22Rv1 (cell line): ENCODE measurements around the gene SLFN12.
"Not testable (repeated sequence)": the region's sequence is repeated elsewhere in the genome, so short reads cannot be mapped to it uniquely, and the experiment has no call there.

Source experiments
- H3K27ac ChIP-seq: fragments of 450-650 bp; 2 replicates; pipeline ENCODE4 v1.5.1; 2017
- ZFX ChIP-seq: fragments of 450-650 bp; IDR thresholded peaks from 2 replicates; pipeline ENCODE4 v1.6.1; 2017; ENCODE audit warnings: antibody characterized with exemption, borderline replicate concordance
- TF ChIP-seq, protein P1 (sequence below): fragments of 450-650 bp; IDR thresholded peaks from 2 replicates; pipeline ENCODE4 v1.5.1; 2017; ENCODE audit warnings: mild to moderate bottlenecking

The SLFN12 gene

DNA sequence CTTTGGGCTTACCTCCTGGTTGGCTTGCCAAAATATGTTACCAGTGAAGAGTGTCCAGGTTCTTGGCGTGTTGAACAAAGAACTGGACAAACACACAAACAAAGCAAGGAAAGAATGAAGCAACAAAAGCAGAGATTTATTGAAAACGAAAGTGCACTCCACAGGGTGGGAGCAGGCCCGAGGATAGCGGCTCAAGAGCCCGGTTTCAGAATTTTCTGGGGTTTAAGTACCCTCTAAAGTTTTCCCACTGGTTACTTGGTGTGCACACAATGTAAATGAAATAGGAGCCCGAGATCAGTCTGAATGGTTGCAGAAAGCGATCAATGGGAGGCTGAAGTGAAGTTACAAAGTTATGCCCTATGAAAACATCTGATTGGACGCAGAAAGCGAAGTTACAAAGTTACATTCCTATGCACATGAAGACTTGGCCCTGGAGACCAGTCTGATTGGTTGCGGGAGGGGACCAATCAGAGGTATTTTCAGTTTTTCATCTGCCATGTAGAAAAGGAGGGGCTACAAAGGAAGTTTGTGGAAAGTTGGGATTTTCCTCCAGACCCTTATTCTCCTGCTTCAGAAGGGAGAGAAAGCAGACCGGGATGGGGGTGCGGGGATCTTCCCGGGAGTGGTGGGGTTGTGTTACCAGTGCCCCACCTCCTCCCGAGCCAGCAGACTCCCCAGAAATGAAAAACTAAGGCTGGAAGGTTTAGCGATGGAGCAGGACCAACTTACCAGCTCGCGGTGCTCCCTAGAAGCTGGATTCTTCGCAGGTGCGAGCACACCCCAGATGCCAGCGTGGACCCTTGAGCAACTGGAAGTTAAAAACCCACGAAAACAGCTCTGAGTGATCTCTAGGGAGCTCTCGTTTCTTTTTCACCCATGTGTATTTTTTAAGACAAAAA lies at the start of gene SLFN12:
SLFN12 (minus strand) TSS at position 325 of the 899 bp plus-strand sequence. CDS start 9,472 bp downstream, outside the sequence.
- TF ChIP-seq, protein P1, sequence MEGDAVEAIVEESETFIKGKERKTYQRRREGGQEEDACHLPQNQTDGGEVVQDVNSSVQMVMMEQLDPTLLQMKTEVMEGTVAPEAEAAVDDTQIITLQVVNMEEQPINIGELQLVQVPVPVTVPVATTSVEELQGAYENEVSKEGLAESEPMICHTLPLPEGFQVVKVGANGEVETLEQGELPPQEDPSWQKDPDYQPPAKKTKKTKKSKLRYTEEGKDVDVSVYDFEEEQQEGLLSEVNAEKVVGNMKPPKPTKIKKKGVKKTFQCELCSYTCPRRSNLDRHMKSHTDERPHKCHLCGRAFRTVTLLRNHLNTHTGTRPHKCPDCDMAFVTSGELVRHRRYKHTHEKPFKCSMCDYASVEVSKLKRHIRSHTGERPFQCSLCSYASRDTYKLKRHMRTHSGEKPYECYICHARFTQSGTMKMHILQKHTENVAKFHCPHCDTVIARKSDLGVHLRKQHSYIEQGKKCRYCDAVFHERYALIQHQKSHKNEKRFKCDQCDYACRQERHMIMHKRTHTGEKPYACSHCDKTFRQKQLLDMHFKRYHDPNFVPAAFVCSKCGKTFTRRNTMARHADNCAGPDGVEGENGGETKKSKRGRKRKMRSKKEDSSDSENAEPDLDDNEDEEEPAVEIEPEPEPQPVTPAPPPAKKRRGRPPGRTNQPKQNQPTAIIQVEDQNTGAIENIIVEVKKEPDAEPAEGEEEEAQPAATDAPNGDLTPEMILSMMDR, result no peak
- no peak within 1 kb of the TSS for H3K27ac ChIP-seq

DNA sequence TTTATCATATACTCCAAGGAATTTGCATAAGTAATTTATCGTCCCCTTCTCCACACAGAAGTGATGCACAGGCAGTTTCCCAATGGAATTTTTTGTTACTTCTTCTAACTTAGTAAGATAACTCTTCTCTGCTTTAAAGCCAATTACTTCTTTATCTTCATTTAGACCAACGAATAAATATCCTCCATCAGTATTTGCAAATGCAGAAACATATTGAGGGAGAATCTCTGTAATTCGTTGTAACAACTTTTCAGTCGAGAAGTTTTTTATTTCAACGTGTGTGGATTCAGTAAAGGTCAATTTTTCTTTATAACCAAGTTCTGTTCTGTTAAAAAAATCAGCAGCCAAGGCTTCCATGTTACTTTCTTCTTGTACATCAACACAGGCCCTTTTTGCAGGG lies 47.0 kb upstream of the SLFN12 start:
- no peak overlapping the region for H3K27ac ChIP-seq

DNA sequence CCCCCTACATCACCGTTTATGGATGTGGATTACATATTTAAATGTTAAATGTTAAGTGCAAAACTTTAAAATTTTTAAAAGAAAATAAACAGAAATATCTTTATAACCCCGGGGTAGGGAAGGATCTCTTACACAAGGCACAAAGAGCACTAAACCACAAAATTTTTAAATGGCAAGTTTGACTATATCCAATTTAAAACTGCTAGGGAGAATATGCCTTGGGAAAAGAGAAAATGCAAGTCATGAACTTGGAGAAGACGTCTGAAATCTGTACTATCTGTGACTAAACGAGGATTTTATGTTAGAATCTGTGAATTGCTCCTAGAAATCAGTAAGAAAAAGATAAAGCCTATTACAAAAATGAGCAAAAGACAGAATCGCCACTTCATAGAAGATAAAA lies 44.9 kb upstream of the SLFN12 start:
- TF ChIP-seq, protein P1, result no peak
- no peak for TF ChIP-seq ZFX
- no peak overlapping the region for H3K27ac ChIP-seq

More for the DNA sequence above, 47.0 kb upstream of the SLFN12 start:
- TF ChIP-seq, protein P1, result no peak
- TF ChIP-seq ZFX, result no peak

DNA sequence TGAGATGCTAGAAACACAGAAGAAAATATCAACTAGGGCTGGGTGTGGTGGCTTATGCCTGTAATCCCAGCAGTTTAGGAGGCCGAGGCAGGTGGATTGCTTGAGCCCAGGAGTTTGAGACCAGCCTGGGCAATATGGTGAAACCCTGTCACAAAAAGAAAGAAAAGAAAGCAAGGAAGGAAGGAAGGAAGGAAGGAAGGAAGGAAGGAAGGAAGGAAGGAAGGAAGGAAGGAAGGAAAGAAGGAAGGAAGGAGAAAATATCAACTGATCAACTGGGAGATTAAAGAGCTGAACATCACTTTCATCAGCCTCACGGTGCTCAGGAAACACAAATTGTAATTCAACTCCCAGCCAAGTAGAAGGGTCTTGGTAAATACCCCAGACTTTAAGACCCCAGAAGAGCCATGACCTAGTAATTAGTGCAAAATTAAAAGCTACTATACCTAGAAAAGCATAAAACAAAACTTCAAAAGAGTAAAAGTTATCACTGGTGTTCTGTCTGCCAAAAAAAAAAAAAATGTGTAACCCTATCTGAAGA lies 44.1 kb upstream of the SLFN12 start:
- no peak overlapping the region for H3K27ac ChIP-seq
- no peak for TF ChIP-seq ZFX
- TF ChIP-seq, protein P1, result no peak

DNA sequence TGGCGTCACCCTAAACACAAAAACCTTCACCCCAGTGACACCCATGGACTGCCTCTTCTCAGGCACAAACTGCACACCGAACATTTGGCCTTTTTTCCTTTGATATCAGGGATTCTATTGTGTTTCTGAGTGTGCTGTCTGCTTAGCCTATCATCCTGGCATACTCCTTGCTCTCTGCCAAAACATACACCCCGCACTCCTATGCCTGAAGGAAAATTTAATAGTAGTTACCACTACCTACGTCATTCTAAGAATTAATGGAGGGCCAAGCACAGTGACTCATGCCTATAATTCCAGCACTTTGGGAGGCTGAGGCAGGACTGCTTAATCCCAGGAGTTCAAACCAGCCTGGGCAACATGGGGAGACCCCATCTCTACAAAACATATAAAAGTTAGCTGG lies 36.2 kb upstream of the SLFN12 start:
- H3K27ac ChIP-seq, result no peak overlapping the region
- TF ChIP-seq, protein P1, result no peak
- no peak for TF ChIP-seq ZFX

DNA sequence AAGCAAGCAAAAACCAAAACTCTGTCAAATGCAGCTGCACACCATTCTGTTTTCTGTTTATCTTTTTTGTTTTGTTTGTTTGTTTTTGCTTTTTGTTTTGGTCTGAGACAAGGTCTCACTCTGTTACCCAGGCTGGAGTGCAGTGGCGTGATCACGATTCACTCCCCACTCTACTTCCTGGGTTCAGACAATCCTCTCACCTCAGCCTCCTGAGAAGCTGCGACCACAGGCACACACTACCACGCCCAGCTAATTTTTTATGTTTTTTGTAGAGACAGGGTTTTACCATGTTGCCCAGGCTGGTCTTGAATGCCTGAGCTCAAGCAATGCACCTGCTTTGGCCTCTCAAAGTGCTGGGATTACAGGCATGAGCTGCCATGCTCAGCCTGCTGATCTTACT lies 35.5 kb upstream of the SLFN12 start:
- no peak overlapping the region for H3K27ac ChIP-seq
- TF ChIP-seq, protein P1, result no peak
- no peak for TF ChIP-seq ZFX

DNA sequence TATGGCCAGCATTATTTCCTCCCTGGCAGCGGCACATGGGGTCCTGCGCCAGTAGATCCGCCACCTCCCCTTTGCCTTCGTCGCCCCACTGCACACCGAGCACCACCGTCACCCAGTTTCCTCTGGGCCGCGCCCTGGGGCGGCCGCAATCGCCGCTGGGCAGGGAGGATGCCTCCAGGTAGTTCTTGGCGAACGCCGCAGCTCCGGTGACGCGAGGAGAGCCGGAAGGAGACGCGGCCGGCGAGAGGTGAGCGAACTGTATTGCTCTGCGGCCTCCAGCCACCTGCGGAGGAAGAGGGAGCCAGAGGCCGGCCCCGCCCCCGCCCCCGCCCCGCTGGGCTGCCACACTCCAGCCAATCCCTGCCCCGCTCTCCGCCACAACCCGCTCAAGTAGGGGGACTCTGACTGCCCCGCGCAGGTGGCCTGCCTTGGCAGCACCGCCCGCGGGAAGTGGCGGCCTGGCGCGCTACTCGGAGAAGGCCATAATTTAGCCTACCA lies 28.1 kb upstream of the SLFN12 start:
- TF ChIP-seq, protein P1, result 0 out of 2 replicates have a peak, but pooled peaks have one; percentile 14
- TF ChIP-seq ZFX, result no peak
- H3K27ac ChIP-seq, result no peak overlapping the region

DNA sequence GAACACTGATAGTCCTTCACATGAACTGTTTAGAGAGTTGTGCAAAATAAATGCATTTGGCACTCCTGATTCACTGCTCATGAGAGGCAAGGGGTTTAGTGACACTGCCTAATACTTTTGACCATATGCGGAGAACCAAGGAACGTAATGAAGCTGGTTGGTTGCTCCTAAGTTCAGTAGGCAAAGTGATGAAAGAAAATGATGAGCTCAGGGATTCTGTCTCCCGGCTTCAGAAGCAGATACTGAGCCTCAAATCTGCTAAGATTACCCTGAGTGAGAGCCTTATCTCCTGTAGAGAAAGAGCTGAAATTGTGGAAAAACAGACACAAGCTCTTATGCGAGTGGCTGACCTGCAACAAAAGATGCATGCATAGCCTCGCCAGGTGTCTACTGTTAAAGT lies 21.7 kb upstream of the SLFN12 start:
- H3K27ac ChIP-seq, result not testable (repeated sequence)
